Caco-2 (cell line): ENCODE measurements around the gene PHF10. TPM values are rescaled to one million over a fixed set of nuclear protein-coding genes. Genes with fewer than 3 reads are reported as not detected.

ENCODE experiments used
- BruUV-seq: library from RNA; stranded (reverse); fragments of 400-500 nt; replicated peaks from 2 replicates; lab custom pipeline; 2021; lab: Mats Ljungman, UMichigan
- CTCF ChIA-PET: fragments of 300-600 bp; sonication (Branson Sonifier 250); formaldehyde crosslinking; loops from one replicate; lab custom pipeline; 2022; ENCODE audit warnings: antibody characterized with exemption; lab: Charles Lee
- POLR2A ChIA-PET: fragments of 300-600 bp; sonication (Branson Sonifier 250); formaldehyde crosslinking; loops from one replicate; lab custom pipeline; 2022; ENCODE audit warnings: antibody characterized with exemption; lab: Charles Lee
- DNase-seq, 2 experiments: peaks; one replicate each; pipeline versions ENCODE4 v3.0.0 to v3.0.0-alpha.2; 2020 to 2022
- H3K27me3 ChIP-seq: replicated peaks from 2 replicates; pipeline ENCODE4 v1.6.0; 2011; ENCODE audit warnings: low read length; ENCODE audit not compliant: control insufficient read depth, insufficient read depth
- H3K36me3 ChIP-seq: 2 replicates; pipeline ENCODE4 v1.5.1; 2011; ENCODE audit warnings: low read length; ENCODE audit not compliant: control insufficient read depth, insufficient read depth
- H3K4me1 ChIP-seq: fragments of 250-450 bp; sonication (Bioruptor Pico); 2 replicates; pipeline ENCODE4 v1.5.1; 2020; ENCODE audit warnings: mild to moderate bottlenecking
- H3K4me3 ChIP-seq: 2 replicates; pipeline ENCODE4 v1.5.1; 2011; ENCODE audit warnings: low read depth, mild to moderate bottlenecking, control low read depth, low read length
- H3K9me3 ChIP-seq: fragments of 250-450 bp; sonication (Bioruptor Pico); 2 replicates; pipeline ENCODE4 v1.5.1; 2020; ENCODE audit warnings: mild to moderate bottlenecking, moderate library complexity
- H3K27ac Mint-ChIP-seq: one replicate; pipeline ENCODE4 v1.8.0; 2022; ENCODE audit warnings: mixed read lengths; ENCODE audit not compliant: unreplicated experiment
- H3K27me3 Mint-ChIP-seq: one replicate; pipeline ENCODE4 v1.8.0; 2022; ENCODE audit warnings: mixed read lengths; ENCODE audit not compliant: insufficient read depth, unreplicated experiment
- H3K36me3 Mint-ChIP-seq: one replicate; pipeline ENCODE4 v1.8.0; 2022; ENCODE audit warnings: mild to moderate bottlenecking, mixed read lengths; ENCODE audit not compliant: insufficient read depth, unreplicated experiment
- H3K4me1 Mint-ChIP-seq: one replicate; pipeline ENCODE4 v1.8.0; 2022; ENCODE audit warnings: low read depth, mixed read lengths; ENCODE audit not compliant: unreplicated experiment
- H3K4me3 Mint-ChIP-seq: one replicate; pipeline ENCODE4 v1.8.0; 2022; ENCODE audit warnings: mild to moderate bottlenecking, moderate library complexity, mixed read lengths; ENCODE audit not compliant: unreplicated experiment
- H3K9me3 Mint-ChIP-seq: one replicate; pipeline ENCODE4 v1.8.0; 2022; ENCODE audit warnings: mixed read lengths; ENCODE audit not compliant: unreplicated experiment
- CTCF ChIP-seq, 2 experiments: fragments of 200-600 bp in 1 of 2; IDR thresholded peaks; 1 replicate in 1 of 2; 2 replicates in 1 of 2; pipeline versions ENCODE4 v1.5.1 to v1.8.0; 2011 to 2022; ENCODE audit warnings: antibody characterized with exemption in 1 of 2, control low read depth in 1 of 2, inconsistent platforms in 1 of 2, low read depth in 1 of 2, low read length in 1 of 2, mild to moderate bottlenecking in 1 of 2, moderate library complexity in 1 of 2; ENCODE audit not compliant: insufficient read depth in 1 of 2, severe bottlenecking in 1 of 2, unreplicated experiment in 1 of 2
- intact Hi-C: fragments of 100-400 bp; cut with micrococcal nuclease; formaldehyde crosslinking; loops from one replicate; pipeline ENCODE4 v1.10.0; 2022; ENCODE audit not compliant: unreplicated experiment
- total RNA-seq: library from RNA; stranded (reverse); gene quantifications from 2 replicates; pipeline ENCODE4 v1.2.3, GENCODE V29; 2022

PHF10 gene
- total RNA-seq, 1 experiment from 2014 or later = 75.7 TPM

- no peak overlapping the region for H3K4me3 Mint-ChIP-seq
- Histone ChIP-seq H3K27me3 (no peaks in the 10 kb centered on the region), H3K36me3 (no peaks in the 10 kb centered on the region), H3K4me3 (no peak overlapping the region), H3K4me1 (no peaks in the 10 kb centered on the region), H3K9me3 (no peaks in the 10 kb centered on the region)
- no peak for TF ChIP-seq CTCF (IDR thresholded peaks at IDR 0.05; ENCODE audit: insufficient read depth in 1 of 2, low read depth in 1 of 2, low read length in 1 of 2, severe bottlenecking in 1 of 2, unreplicated experiment in 1 of 2)
- no peaks in the 10 kb centered on the region for H3K4me1 Mint-ChIP-seq
- intact Hi-C loops = no loop called here
- no peaks in the 10 kb centered on the region for H3K9me3 Mint-ChIP-seq
- no peak overlapping the region for H3K27ac Mint-ChIP-seq
- BruUV-seq = no TSS peak
- H3K27me3 Mint-ChIP-seq = peaks cover 4% of the 10 kb centered on the region
- DNase-seq = no peak
- no peaks in the 10 kb centered on the region for H3K36me3 Mint-ChIP-seq
- ChIA-PET POLR2A (no interaction called here), CTCF (no interaction called here)
Measured at GRCh38 chr6:169738204-169738975, 14.1 kb upstream of the PHF10 start.

GRCh38 chr6:169729961-169730360 is 5.7 kb upstream of the PHF10 start:
- no peaks in the 10 kb centered on the region for H3K36me3 ChIP-seq
- DNase-seq = no peak
- intact Hi-C loops = no loop called here
- POLR2A ChIA-PET = no interaction called here
- H3K27me3 Mint-ChIP-seq = peaks cover under 1% of the 10 kb centered on the region
- no peak overlapping the region for H3K4me3 Mint-ChIP-seq
- TF ChIP-seq CTCF (IDR thresholded peaks at IDR 0.05; ENCODE audit: insufficient read depth in 1 of 2, low read depth in 1 of 2, low read length in 1 of 2, severe bottlenecking in 1 of 2, unreplicated experiment in 1 of 2) = no peak
- CTCF ChIA-PET = no interaction called here
- H3K4me3 ChIP-seq = no peak overlapping the region
- no peaks in the 10 kb centered on the region for H3K27me3 ChIP-seq
- H3K4me1 Mint-ChIP-seq = peaks cover 15% of the 10 kb centered on the region
- no TSS peak for BruUV-seq
- H3K4me1 ChIP-seq = peaks cover 6% of the 10 kb centered on the region
- H3K9me3 Mint-ChIP-seq = no peaks in the 10 kb centered on the region
- H3K36me3 Mint-ChIP-seq = peaks cover 4% of the 10 kb centered on the region
- H3K27ac Mint-ChIP-seq = no peak overlapping the region
- no peaks in the 10 kb centered on the region for H3K9me3 ChIP-seq

- no peak for DNase-seq
- Histone ChIP-seq H3K9me3 (no peaks in the 10 kb centered on the region), H3K4me3 (no peak overlapping the region), H3K36me3 (no peaks in the 10 kb centered on the region), H3K27me3 (no peaks in the 10 kb centered on the region), H3K4me1 (peaks cover 10% of the 10 kb centered on the region)
- intact Hi-C loops = no loop called here
- no TSS peak for BruUV-seq
- TF ChIP-seq CTCF (IDR thresholded peaks at IDR 0.05; ENCODE audit: insufficient read depth in 1 of 2, low read depth in 1 of 2, low read length in 1 of 2, severe bottlenecking in 1 of 2, unreplicated experiment in 1 of 2) = no peak
- Mint-ChIP-seq H3K27ac (peak overlapping the region; percentile 83), H3K4me1 (peaks cover 15% of the 10 kb centered on the region), H3K36me3 (peaks cover 18% of the 10 kb centered on the region), H3K27me3 (no peaks in the 10 kb centered on the region), H3K9me3 (no peaks in the 10 kb centered on the region), H3K4me3 (no peak overlapping the region)
- ChIA-PET POLR2A (no interaction called here), CTCF (no interaction called here)
Measured at GRCh38 chr6:169726963-169727362, 2.7 kb upstream of the PHF10 start.
